ENCODE results near the gene ASTN2.
"Not testable (repeated sequence)": the region's sequence is repeated elsewhere in the genome, so short reads cannot be mapped to it uniquely, and the experiment has no call there.

Gene ASTN2

GRCh38 chr9:116717150-116717549, 697.7 kb downstream of the ASTN2 start:
- DNase-seq, result no peak

GRCh38 chr9:116716438-116716837, 698.4 kb downstream of the ASTN2 start:
- no peak for DNase-seq

- DNase-seq, result no peak
Measured at GRCh38 chr9:116715751-116716150, 699.1 kb downstream of the ASTN2 start.

GRCh38 chr9:116713271-116713670, 701.6 kb downstream of the ASTN2 start:
- no peak for DNase-seq

- no peak for DNase-seq
Measured at GRCh38 chr9:116712781-116713180, 702.1 kb downstream of the ASTN2 start.

- DNase-seq, result no peak
Measured at GRCh38 chr9:116706310-116707290, 708.3 kb downstream of the ASTN2 start.

GRCh38 chr9:116705531-116705930, 709.3 kb downstream of the ASTN2 start:
- no peak for DNase-seq

GRCh38 chr9:116704470-116704869, 710.4 kb downstream of the ASTN2 start:
- DNase-seq, result no peak

- no peak for DNase-seq
Measured at GRCh38 chr9:116703634-116704033, 711.2 kb downstream of the ASTN2 start.

GRCh38 chr9:116701940-116702642, 712.8 kb downstream of the ASTN2 start:
- no peak for DNase-seq

GRCh38 chr9:116700882-116701865, 713.7 kb downstream of the ASTN2 start:
- DNase-seq, result no peak

- no peak for DNase-seq
Measured at GRCh38 chr9:116700279-116700678, 714.6 kb downstream of the ASTN2 start.

- DNase-seq, result no peak
Measured at GRCh38 chr9:116697887-116698286, 717.0 kb downstream of the ASTN2 start.

- DNase-seq, result no peak
Measured at GRCh38 chr9:116697362-116697761, 717.5 kb downstream of the ASTN2 start.

- no peak for DNase-seq
Measured at GRCh38 chr9:116695438-116695837, 719.4 kb downstream of the ASTN2 start.

- DNase-seq, result no peak
Measured at GRCh38 chr9:116694785-116695291, 720.0 kb downstream of the ASTN2 start.

- no peak for DNase-seq
Measured at GRCh38 chr9:116693233-116693731, 721.6 kb downstream of the ASTN2 start.

GRCh38 chr9:116692616-116693015, 722.2 kb downstream of the ASTN2 start:
- DNase-seq, result no peak

GRCh38 chr9:116691607-116692006, 723.2 kb downstream of the ASTN2 start:
- no peak for DNase-seq

- not testable (repeated sequence) for DNase-seq
Measured at GRCh38 chr9:116690805-116691204, 724.1 kb downstream of the ASTN2 start.

GRCh38 chr9:116689486-116690032, 725.3 kb downstream of the ASTN2 start:
- no peak for DNase-seq

Data from CD4-positive, alpha-beta T cell treated with Interleukin-4 for 4 hours (primary cell).